ENCODE results near the gene FLYWCH1.

FLYWCH1 gene

DNA sequence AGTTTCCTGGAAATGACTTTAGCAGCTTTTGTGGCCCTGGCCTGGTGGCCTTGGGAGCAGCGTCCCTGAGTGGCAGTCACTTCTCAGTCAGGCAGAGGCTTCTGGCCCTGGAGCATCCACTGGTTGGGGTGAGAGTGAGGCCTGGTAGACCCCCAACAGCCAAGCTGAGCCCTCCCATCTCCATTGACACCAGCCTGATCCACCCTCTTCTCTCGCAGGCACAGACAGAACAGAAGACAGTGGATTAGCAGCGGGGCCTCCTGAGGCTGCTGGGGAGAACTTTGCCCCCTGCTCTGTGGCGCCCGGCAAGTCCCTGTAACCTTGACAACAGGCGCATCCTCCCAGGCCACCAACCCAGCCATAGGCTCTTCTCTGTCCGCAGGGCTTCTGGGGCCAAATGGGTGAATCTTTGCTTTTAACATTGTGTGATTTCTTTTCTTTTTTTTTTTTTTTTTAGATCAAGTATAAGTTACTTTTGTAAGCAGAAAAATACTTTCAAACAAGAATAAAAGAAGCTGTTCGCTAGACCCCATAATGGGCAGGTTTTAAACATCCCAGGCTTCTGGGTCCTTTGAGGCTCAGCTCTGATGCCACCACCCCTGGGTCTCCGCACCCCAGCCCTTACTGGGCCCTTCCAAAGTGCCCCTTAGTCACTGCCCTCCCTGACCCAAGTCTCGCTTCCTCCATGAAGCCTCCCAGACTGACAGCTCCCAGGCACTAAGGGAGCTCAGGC lies 12.7 kb upstream of the FLYWCH1 start:
- no peak for DNase-seq (ENCODE audit: low read depth in 3 of 3)

DNA sequence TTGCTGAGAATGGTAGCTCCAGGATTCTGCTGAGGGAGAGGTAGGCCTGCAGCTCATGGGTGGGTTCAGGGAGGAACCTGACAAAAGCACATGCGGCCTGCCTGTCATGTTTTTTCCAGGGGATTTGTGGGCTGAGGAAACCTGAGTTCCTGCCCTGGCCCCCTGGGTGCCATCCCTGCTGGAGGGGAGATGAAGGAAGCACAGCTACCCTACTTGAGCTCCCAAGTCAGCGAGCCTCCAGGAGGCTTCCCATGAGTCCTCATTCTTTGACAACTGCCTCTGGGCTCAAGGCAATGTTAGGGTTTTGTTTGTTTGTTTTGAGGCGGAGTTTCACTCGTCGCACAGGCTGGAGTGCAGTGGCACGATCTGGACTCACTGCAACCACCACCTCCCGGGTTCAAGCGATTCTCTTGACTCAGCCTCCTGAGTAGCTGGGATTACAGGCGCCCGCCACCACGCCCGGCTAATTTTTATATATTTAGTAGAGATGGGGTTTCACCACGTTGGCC lies 12.1 kb upstream of the FLYWCH1 start:
- DNase-seq (ENCODE audit: low read depth in 3 of 3): no peak

DNA sequence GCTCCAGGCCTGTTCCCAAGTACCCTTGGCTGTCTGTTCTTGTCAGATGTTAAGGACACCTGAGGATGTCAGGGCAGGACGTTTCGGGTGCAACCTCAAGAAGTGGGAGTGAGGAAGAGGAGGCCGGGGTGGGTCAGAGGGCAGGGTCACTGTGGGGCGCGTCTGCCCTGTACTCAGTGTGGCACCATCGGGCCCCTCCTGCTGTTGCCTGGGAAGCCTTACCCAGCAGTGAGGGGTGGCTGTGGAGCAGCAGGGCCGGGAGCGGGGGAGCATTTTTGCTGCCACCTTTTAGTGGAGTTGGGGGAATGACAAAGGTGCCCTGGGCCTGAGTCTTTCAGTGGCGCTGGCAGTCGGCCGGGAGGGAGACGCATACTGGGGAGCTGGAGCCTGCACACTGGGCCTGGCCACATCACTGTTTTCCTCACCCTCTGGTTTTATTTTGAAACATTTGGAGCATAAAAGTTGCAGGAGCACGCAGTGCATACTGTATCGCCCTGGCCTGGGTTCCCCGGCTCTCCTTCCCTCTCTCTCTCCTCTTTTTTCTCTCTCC lies 11.1 kb upstream of the FLYWCH1 start:
- no peak for DNase-seq (ENCODE audit: low read depth in 3 of 3)

- no peak for DNase-seq (ENCODE audit: low read depth in 3 of 3)
Measured at GRCh38 chr16:2902337-2903130, 9.2 kb upstream of the FLYWCH1 start.

GRCh38 chr16:2904100-2904921 lies 7.4 kb upstream of the FLYWCH1 start:
- DNase-seq (ENCODE audit: low read depth in 3 of 3): peak; percentile 48 to 76 (median 63)

- DNase-seq (ENCODE audit: low read depth in 3 of 3): no peak
Measured at GRCh38 chr16:2904922-2905240, 6.8 kb upstream of the FLYWCH1 start.

- DNase-seq (ENCODE audit: low read depth in 3 of 3): peak; percentile 87 to 99 (median 92)
Measured at GRCh38 chr16:2905241-2905987, 6.3 kb upstream of the FLYWCH1 start.

DNA sequence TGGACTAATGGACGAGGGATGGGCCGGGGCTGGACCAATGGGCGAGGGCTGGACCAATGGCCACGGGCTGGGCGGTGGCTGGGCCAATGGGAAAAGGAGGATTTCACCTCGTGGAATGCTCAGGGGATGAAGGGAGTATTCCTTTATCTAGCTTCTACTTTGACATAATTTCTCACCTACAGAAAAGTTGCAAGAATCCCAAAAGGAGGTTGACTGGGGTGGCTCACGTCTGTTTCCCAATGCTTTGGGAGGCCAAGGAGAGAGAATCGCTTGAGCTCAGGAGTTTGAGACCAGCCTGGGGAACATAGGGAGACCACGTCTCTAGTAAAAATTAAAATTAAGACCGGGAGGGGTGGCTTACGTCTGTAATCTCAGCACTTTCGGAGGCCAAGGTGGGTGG lies 5.7 kb upstream of the FLYWCH1 start:
- no peak for DNase-seq (ENCODE audit: low read depth in 3 of 3)

GRCh38 chr16:2907084-2907753 lies 4.5 kb upstream of the FLYWCH1 start:
- peak in 1 of 3 experiments; percentile 55 for DNase-seq (ENCODE audit: low read depth in 3 of 3)

DNA sequence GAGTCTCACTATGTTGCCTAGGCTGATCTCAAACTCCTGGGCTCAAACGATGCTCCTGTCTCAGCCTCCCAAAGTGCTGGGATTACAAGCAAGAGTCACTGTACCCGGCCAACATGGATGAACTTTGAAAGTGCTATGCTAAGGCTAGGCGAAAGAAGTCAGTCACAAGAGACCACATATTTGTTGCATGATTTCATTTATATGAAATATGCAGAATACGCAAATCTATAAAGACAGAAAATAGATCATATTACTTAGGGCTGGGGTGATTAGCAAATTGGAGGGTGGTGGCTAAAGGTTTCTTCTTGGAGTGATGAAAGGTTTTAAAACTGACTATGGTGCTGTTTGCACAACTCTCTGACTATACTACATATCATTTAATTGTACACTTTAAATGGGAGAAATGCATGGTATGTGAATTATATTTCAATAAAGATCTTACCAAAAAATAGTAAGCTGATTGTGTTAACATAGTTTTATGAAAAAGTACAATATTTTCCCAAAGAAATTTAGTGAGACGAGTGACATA lies 1.2 kb upstream of the FLYWCH1 start:
- DNase-seq (ENCODE audit: low read depth in 3 of 3): no peak

GRCh38 chr16:2912330-2913199 lies 834 bp downstream of the FLYWCH1 start:
- peak in 1 of 3 experiments; percentile 31 for DNase-seq (ENCODE audit: low read depth in 3 of 3)

DNA sequence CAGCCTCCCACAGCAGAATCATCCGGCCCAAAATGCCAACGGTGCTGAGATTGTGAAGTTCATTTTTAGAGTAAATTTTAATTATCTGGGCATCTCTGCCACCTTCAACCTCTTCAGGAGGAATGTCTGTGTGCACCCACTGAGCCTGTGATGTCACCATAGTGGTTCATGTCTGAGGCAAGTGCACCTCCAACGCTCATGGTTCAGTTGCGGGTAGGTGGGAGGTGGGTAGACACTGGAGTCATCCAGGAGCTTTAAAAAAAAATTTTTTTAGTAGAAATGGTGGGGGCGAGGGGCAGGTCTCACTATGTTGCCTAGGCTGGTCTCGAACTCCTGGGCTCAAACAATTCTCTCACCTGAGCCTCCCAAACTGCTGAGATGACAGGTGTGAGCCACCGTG lies 1.9 kb downstream of the FLYWCH1 start:
- no peak for DNase-seq (ENCODE audit: low read depth in 3 of 3)

GRCh38 chr16:2914233-2914632 lies 2.5 kb downstream of the FLYWCH1 start:
- no peak for DNase-seq (ENCODE audit: low read depth in 3 of 3)

DNA sequence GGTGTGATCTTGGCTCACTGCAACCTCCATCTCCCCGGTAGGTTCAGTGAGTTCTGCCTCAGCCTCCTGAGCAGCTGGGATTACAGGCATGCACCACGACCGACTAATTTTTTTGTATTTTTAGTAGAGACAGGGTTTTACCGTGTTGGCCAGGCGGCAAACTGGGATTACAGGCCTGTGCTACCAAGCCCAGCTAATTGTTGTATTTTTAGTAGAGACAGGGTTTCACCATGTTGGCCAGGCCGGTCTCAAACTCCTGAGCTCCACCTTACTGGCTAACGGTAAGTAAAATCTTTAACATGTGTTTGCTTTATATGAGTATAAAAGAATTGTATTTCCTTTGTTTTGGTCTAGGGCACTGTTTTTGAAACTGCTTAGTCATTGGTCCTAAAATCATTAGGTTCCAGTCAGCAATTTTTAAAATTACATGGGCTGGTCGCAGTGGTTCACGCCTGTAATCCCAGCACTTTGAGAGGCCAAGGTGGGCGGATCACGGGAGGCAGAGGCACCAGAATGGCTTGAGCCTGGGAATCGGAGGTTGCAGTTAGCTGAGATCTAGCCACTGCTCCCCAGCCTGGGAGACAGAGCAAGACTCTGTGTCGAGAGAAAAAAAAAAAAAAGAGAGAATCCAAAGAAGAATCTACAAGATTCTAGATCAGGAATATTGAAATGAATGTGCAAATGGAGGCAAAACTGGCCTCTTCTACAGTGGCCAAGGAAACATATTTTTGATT lies 3.6 kb downstream of the FLYWCH1 start:
- no peak for DNase-seq (ENCODE audit: low read depth in 3 of 3)

- DNase-seq (ENCODE audit: low read depth in 3 of 3): peak in 2 of 3 experiments; percentile 43 to 55
Measured at GRCh38 chr16:2919511-2920255, 8.0 kb downstream of the FLYWCH1 start.

DNA sequence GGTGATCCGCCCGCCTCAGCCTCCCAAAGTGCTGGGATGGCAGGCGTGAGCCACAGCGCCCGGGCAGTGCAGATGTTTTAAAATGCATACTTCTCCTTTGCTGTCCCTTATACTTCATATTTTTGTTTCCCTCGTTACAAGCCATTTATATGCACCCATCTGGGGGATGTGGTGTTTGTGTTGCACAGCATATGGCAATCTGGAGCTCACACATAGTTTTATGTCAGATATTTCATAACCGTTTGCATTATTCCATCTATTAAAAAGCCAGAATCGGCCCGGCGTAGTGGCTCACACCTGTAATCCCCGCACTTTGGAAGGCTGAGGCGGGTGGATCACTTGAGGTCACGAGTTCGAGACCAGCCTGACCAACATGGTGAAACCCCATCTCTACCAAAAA lies 11.8 kb downstream of the FLYWCH1 start:
- DNase-seq (ENCODE audit: low read depth in 3 of 3): no peak

GRCh38 chr16:2924901-2925755 lies 13.4 kb downstream of the FLYWCH1 start:
- DNase-seq (ENCODE audit: low read depth in 3 of 3): no peak

All from stimulated activated CD4-positive, alpha-beta T cell treated with anti-CD3 and anti-CD28 coated beads, TNF-alpha, amount 100 ng/mL, for 24 hours (primary cell).